B cell (primary cell): Measurements from ENCODE around the gene ARHGAP42. TPM values are rescaled to one million over a fixed set of nuclear protein-coding genes. Genes with fewer than 3 reads are reported as not detected.

Experiments
- ATAC-seq: fragments of 200-7000 bp; cut with Tn5 transposase; one replicate; pipeline ENCODE4 v1.10.0; 2021; ENCODE audit warnings: low read depth, mild to moderate bottlenecking, moderate number of reproducible peaks, moderate library complexity
- CTCF ChIA-PET: fragments of 350-600 bp; sonication (Branson Sonifier 250); formaldehyde crosslinking; loops from one replicate; lab custom pipeline; 2021; ENCODE audit warnings: antibody characterized with exemption, inconsistent platforms; lab: Charles Lee
- POLR2A ChIA-PET: fragments of 350-600 bp; sonication (Branson Sonifier 250); formaldehyde crosslinking; loops from one replicate; lab custom pipeline; 2021; ENCODE audit warnings: antibody characterized with exemption; lab: Charles Lee
- DNase-seq: peaks from one replicate; pipeline ENCODE4 v3.0.0; 2013
- H2AFZ ChIP-seq: 2 replicates; pipeline ENCODE4 v1.6.1; 2012; ENCODE audit warnings: mild to moderate bottlenecking, low read depth, low read length; ENCODE audit not compliant: insufficient read depth, poor library complexity, severe bottlenecking
- H3K27ac ChIP-seq, 2 donors: 1 replicate in 1 of 2; 2 replicates in 1 of 2; pipeline ENCODE4 v1.5.1; 2012 to 2013; ENCODE audit warnings: low read length in 2 of 2, mild to moderate bottlenecking in 2 of 2, moderate library complexity in 1 of 2
- H3K27me3 ChIP-seq, 4 experiments: fragments of 200-600 bp in 1 of 4; sonication (generic) in 1 of 4; replicated peaks in 1 of 4; 1 replicate in 2 of 4; 2 replicates in 2 of 4; pipeline versions ENCODE4 v1.6.1 to v1.7.0; 2013 to 2016; ENCODE audit warnings: low read length in 3 of 4, mild to moderate bottlenecking in 2 of 4, mixed read lengths in 1 of 4, moderate library complexity in 1 of 4; ENCODE audit not compliant: insufficient read depth in 4 of 4, control insufficient read depth in 3 of 4; ENCODE audit errors: control extremely low read depth in 1 of 4
- H3K36me3 ChIP-seq, 2 experiments: replicated peaks in 1 of 2; 1 replicate in 1 of 2; 2 replicates in 1 of 2; pipeline versions ENCODE4 v1.6.1 to v1.7.1; 2013; ENCODE audit warnings: low read length in 1 of 2; ENCODE audit not compliant: insufficient read depth in 2 of 2, control insufficient read depth in 1 of 2; ENCODE audit errors: control extremely low read depth in 1 of 2, extremely low read depth in 1 of 2
- H3K4me1 ChIP-seq, 2 donors: fragments of 200-600 bp in 1 of 2; sonication (generic) in 1 of 2; 1 replicate in 1 of 2; 2 replicates in 1 of 2; pipeline versions ENCODE4 v1.5.1 to v1.6.1; 2013 to 2017; ENCODE audit warnings: low read length in 2 of 2; ENCODE audit not compliant: control insufficient read depth in 2 of 2, insufficient read depth in 2 of 2
- H3K4me2 ChIP-seq: replicated peaks from 2 replicates; pipeline ENCODE3; 2012; ENCODE audit warnings: mild to moderate bottlenecking, low read depth, low read length; ENCODE audit not compliant: poor library complexity, severe bottlenecking
- H3K4me3 ChIP-seq, 5 experiments: fragments of 200-600 bp in 1 of 5; sonication (generic) in 1 of 5; 1 replicate in 3 of 5; 2 replicates in 2 of 5; pipeline versions ENCODE4 v1.5.1 to v1.7.0; 2011 to 2016; ENCODE audit warnings: low read length in 4 of 5, mild to moderate bottlenecking in 4 of 5, low read depth in 2 of 5, control low read depth in 1 of 5, moderate library complexity in 1 of 5; ENCODE audit not compliant: insufficient read depth in 1 of 5; ENCODE audit errors: control extremely low read depth in 1 of 5, extremely low read depth in 1 of 5
- H3K79me2 ChIP-seq: fragments of 200-600 bp; sonication (generic); one replicate; pipeline ENCODE4 v1.6.0; 2016; ENCODE audit warnings: low read length; ENCODE audit not compliant: control insufficient read depth, insufficient read depth
- H3K9ac ChIP-seq: fragments of 200-600 bp; sonication (generic); 2 replicates; pipeline ENCODE4 v1.6.1; 2017; ENCODE audit warnings: mild to moderate bottlenecking, low read length, moderate library complexity
- H3K9me3 ChIP-seq, 3 donors: one replicate each; pipeline versions ENCODE4 v1.6.1 to v1.7.1; 2013; ENCODE audit warnings: low read length in 2 of 3; ENCODE audit not compliant: control insufficient read depth in 2 of 3, insufficient read depth in 1 of 3; ENCODE audit errors: control extremely low read depth in 1 of 3
- H4K20me1 ChIP-seq: 2 replicates; pipeline ENCODE4 v1.6.0; 2012; ENCODE audit warnings: mild to moderate bottlenecking, low read length; ENCODE audit not compliant: insufficient read depth, control insufficient read depth, poor library complexity, severe bottlenecking
- H3K27ac Mint-ChIP-seq: one replicate; pipeline ENCODE4 v1.8.0; 2021; ENCODE audit warnings: mixed read lengths
- H3K27me3 Mint-ChIP-seq: one replicate; pipeline ENCODE4 v1.8.0; 2021; ENCODE audit warnings: mixed read lengths
- H3K4me1 Mint-ChIP-seq: one replicate; pipeline ENCODE4 v1.8.0; 2021; ENCODE audit warnings: mixed read lengths
- H3K4me3 Mint-ChIP-seq: one replicate; pipeline ENCODE4 v1.8.0; 2021; ENCODE audit warnings: mixed read lengths
- H3K9me3 Mint-ChIP-seq: one replicate; pipeline ENCODE4 v1.8.0; 2022; ENCODE audit warnings: mixed read lengths; ENCODE audit not compliant: insufficient read depth
- EZH2 ChIP-seq: IDR thresholded peaks from 2 replicates; pipeline ENCODE4 v1.6.1; 2012; ENCODE audit warnings: borderline replicate concordance, low read depth, mild to moderate bottlenecking, moderate library complexity, low read length; ENCODE audit not compliant: insufficient read depth, poor library complexity, severe bottlenecking
- WGBS: methylation state at CpG from one replicate; pipeline ENCODE4 v1.1.5; 2013; ENCODE audit warnings: missing lambda C conversion rate; ENCODE audit not compliant: insufficient coverage; 5-methylcytosine and 5-hydroxymethylcytosine counted together
- intact Hi-C: fragments of 100-400 bp; cut with micrococcal nuclease; formaldehyde crosslinking; loops from one replicate; pipeline ENCODE4 v1.10.0; 2022
- polyA plus RNA-seq: library from polyadenylated mRNA; depleted of rRNA; stranded (reverse); fragments of >200 nt; gene quantifications from 2 replicates; pipeline ENCODE4 v1.2.3, GENCODE V29; 2012
- total RNA-seq, 2 donors: library from RNA; stranded (reverse); fragments of 120-200 nt in 1 of 2; gene quantifications; 1 replicate in 1 of 2; 2 replicates in 1 of 2; pipeline versions ENCODE4 v1.2.3 to v1.2.4, GENCODE V29; 2013 to 2022
- TF ChIP-seq, protein P1 (sequence below): fragments of 200-600 bp; IDR thresholded peaks from one replicate; pipeline ENCODE4 v1.8.0; 2022; ENCODE audit warnings: antibody characterized with exemption, mild to moderate bottlenecking

Gene ARHGAP42
- total and polyA plus RNA-seq, 2 donors (not counting 1 experiment from before 2014, with no cell fraction given) = 3.8 to 4.9 TPM

DNA sequence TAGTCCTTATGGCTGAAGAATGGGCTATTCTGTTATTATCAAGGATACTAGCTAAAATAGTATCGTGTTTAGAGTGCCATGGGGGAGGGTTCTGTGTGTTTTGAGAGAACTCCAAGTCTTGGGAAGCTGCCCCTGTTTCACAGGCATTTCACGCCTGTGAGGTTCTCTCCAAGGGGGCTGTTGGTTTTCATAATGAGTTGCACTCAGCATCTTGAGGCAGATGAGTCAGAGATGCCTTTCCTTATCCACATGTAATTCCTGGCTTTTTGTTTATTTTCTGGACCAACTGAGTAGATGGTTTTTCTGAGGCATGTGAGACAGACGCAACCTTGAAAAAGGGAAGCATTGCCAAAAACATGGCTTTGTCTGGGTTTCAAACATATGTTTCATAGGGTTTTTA is 203.7 kb downstream of the ARHGAP42 start:
- Histone ChIP-seq H2AFZ (no peak overlapping the region), H3K9me3 (no peaks in the 10 kb centered on the region), H3K9ac (no peak overlapping the region), H3K27me3 (no peaks in the 10 kb centered on the region), H3K4me3 (no peak overlapping the region), H3K36me3 (no peaks in the 10 kb centered on the region), H4K20me1 (no peaks in the 10 kb centered on the region), H3K4me1 (no peaks in the 10 kb centered on the region), H3K4me2 (no peak overlapping the region), H3K79me2 (no peaks in the 10 kb centered on the region), H3K27ac (no peak overlapping the region)
- WGBS = 95% methylated on average over 2 of the region's 3 CpGs
- H3K9me3 Mint-ChIP-seq = no peaks in the 10 kb centered on the region
- POLR2A ChIA-PET = no interaction called here
- H3K27ac Mint-ChIP-seq = no peak overlapping the region
- no peaks in the 10 kb centered on the region for H3K4me1 Mint-ChIP-seq
- no peaks in the 10 kb centered on the region for H3K27me3 Mint-ChIP-seq
- no peak for TF ChIP-seq EZH2
- TF ChIP-seq, protein P1, sequence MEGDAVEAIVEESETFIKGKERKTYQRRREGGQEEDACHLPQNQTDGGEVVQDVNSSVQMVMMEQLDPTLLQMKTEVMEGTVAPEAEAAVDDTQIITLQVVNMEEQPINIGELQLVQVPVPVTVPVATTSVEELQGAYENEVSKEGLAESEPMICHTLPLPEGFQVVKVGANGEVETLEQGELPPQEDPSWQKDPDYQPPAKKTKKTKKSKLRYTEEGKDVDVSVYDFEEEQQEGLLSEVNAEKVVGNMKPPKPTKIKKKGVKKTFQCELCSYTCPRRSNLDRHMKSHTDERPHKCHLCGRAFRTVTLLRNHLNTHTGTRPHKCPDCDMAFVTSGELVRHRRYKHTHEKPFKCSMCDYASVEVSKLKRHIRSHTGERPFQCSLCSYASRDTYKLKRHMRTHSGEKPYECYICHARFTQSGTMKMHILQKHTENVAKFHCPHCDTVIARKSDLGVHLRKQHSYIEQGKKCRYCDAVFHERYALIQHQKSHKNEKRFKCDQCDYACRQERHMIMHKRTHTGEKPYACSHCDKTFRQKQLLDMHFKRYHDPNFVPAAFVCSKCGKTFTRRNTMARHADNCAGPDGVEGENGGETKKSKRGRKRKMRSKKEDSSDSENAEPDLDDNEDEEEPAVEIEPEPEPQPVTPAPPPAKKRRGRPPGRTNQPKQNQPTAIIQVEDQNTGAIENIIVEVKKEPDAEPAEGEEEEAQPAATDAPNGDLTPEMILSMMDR = no peak
- no peak for DNase-seq
- intact Hi-C loops = no loop called here
- CTCF ChIA-PET = no interaction called here
- no peak for ATAC-seq
- H3K4me3 Mint-ChIP-seq = no peak overlapping the region

DNA sequence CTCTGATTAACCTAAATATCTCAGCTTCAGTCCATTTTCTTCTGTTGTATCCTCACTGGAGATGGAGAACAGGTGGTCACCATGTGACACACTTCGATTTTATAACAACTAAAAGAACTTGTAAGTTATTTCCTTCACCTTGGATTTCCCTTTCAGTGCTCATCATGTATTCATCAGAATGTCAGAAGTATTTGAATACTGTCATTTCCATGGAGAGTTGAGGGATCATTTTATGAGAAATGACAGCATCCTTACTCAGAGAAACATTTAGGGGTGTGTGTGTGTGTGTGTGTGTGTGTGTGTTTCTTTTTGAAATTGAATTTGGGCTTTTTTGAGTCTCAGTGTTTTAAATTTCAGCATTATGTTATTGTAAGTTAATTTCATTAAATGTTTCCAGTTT is 205.8 kb downstream of the ARHGAP42 start:
- WGBS = no CpG with 5 or more reads among the region's 1 CpG
- Histone ChIP-seq H3K36me3 (no peaks in the 10 kb centered on the region), H3K4me3 (no peak overlapping the region), H3K27ac (no peak overlapping the region), H2AFZ (no peak overlapping the region), H3K4me2 (no peak overlapping the region), H3K4me1 (no peaks in the 10 kb centered on the region), H4K20me1 (no peaks in the 10 kb centered on the region), H3K9ac (no peak overlapping the region), H3K79me2 (no peaks in the 10 kb centered on the region), H3K27me3 (no peaks in the 10 kb centered on the region), H3K9me3 (no peaks in the 10 kb centered on the region)
- intact Hi-C loops = no loop called here
- no peak for TF ChIP-seq EZH2
- TF ChIP-seq, protein P1 = no peak
- DNase-seq (no peak), ATAC-seq (no peak)
- Mint-ChIP-seq H3K4me1 (peaks cover 3% of the 10 kb centered on the region), H3K4me3 (no peak overlapping the region), H3K27me3 (no peaks in the 10 kb centered on the region), H3K9me3 (no peaks in the 10 kb centered on the region), H3K27ac (no peak overlapping the region)
- POLR2A ChIA-PET = no interaction called here
- CTCF ChIA-PET = interaction anchor here (0.9 kb wide), 1 partner anchor 24 kb away, joined by 3 read pairs; no protein-coding TSS in a partner anchor
